HG02870 (cell line): ENCODE results near the gene TRPM7.
"Not testable (repeated sequence)": the region's sequence is repeated elsewhere in the genome, so short reads cannot be mapped to it uniquely, and the experiment has no call there.

Experiments
- ATAC-seq: cut with Tn5 transposase; IDR thresholded peaks from one replicate; pipeline ENCODE4 v1.9.1; 2021; ENCODE audit warnings: mild to moderate bottlenecking, moderate library complexity; ENCODE audit not compliant: unreplicated experiment

The TRPM7 gene

GRCh38 chr15:50590288-50590687 lies 96.3 kb downstream of the TRPM7 start:
- no peak for ATAC-seq

GRCh38 chr15:50577492-50577891 lies 109.1 kb downstream of the TRPM7 start:
- no peak for ATAC-seq

- ATAC-seq: no peak
Measured at GRCh38 chr15:50576166-50576565, 110.4 kb downstream of the TRPM7 start.

GRCh38 chr15:50573842-50574241 lies 112.8 kb downstream of the TRPM7 start:
- not testable (repeated sequence) for ATAC-seq

- no peak for ATAC-seq
Measured at GRCh38 chr15:50563756-50564155, 122.8 kb downstream of the TRPM7 start.

- no peak for ATAC-seq
Measured at GRCh38 chr15:50562735-50563640, 123.6 kb downstream of the TRPM7 start.

- ATAC-seq: no peak
Measured at GRCh38 chr15:50558012-50558411, 128.6 kb downstream of the TRPM7 start.

GRCh38 chr15:50556642-50557371 lies 129.8 kb downstream of the TRPM7 start:
- ATAC-seq: no peak

- no peak for ATAC-seq
Measured at GRCh38 chr15:50552238-50552637, 134.4 kb downstream of the TRPM7 start.

- no peak for ATAC-seq
Measured at GRCh38 chr15:50549326-50549725, 137.3 kb downstream of the TRPM7 start.

- ATAC-seq: no peak
Measured at GRCh38 chr15:50546566-50546965, 140.0 kb downstream of the TRPM7 start, which contains the start of gene USP50. TSS of gene USP50 (minus strand) at chr15:50546666. CDS start at chr15:50546525, 141 bp downstream.

- no peak for ATAC-seq
Measured at GRCh38 chr15:50544368-50544767, 142.2 kb downstream of the TRPM7 start.

GRCh38 chr15:50543556-50543955 lies 143.0 kb downstream of the TRPM7 start:
- no peak for ATAC-seq

- ATAC-seq: no peak
Measured at GRCh38 chr15:50542887-50543210, 143.7 kb downstream of the TRPM7 start.

- no peak for ATAC-seq
Measured at GRCh38 chr15:50531766-50532165, 154.8 kb downstream of the TRPM7 start.

GRCh38 chr15:50531163-50531562 lies 155.4 kb downstream of the TRPM7 start:
- no peak for ATAC-seq

- ATAC-seq: no peak
Measured at GRCh38 chr15:50523851-50524251, 162.7 kb downstream of the TRPM7 start.

GRCh38 chr15:50519740-50520425 lies 166.7 kb downstream of the TRPM7 start:
- ATAC-seq: no peak

- ATAC-seq: no peak
Measured at GRCh38 chr15:50513001-50513400, 173.6 kb downstream of the TRPM7 start.
